GM15510 (cell line): ENCODE data around the gene ATRNL1.

ENCODE experiments used
- POLR2A ChIP-seq: IDR thresholded peaks from 3 replicates; pipeline ENCODE4 v1.6.1; 2011; ENCODE audit warnings: borderline replicate concordance; ENCODE audit not compliant: insufficient read length; ENCODE audit errors: extremely low read depth

ATRNL1 gene

DNA sequence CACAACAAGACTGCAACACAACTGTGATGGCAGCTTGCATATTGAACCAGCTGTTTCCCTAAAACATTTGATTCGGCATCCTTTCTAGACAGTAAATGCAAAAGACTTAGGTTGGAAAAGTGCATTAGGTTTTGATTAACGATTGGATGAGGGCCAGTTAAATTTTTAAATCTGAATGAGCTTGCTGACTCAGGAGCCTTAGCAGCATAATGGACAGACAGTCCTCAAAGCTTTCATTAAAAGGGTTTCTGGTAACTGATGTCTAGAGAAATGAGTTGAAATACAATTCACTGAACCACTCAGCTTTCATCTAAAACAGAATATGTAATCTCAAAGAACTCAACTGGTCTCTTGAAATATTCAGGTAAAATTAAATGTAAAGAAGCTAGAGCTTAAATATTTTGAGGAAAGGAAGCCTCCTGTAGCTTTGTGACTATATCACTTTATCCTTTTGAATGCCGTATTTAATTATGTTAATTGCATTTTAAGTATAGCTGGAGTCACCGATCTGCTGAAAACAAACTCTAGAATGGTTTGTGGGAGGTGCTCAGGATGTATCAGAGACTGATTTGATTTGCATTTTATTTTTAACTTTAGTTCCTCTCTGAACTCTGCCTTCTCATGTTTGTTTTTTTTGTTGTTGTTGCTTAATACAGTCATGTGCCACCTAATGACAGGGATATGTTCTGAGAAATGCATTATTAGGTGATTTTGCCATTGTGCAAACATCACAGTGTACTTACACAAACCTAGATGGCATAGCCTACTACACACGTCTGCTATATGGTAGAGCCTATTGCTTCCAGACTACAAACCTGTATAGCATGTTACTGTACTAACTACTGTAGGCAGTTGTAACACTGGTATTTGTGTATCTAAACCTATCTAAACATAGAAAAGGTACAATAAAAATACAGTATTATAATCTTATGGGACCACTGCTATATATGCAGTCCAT, 29.2 kb upstream of the ATRNL1 start:
- TF ChIP-seq POLR2A: no peak

DNA sequence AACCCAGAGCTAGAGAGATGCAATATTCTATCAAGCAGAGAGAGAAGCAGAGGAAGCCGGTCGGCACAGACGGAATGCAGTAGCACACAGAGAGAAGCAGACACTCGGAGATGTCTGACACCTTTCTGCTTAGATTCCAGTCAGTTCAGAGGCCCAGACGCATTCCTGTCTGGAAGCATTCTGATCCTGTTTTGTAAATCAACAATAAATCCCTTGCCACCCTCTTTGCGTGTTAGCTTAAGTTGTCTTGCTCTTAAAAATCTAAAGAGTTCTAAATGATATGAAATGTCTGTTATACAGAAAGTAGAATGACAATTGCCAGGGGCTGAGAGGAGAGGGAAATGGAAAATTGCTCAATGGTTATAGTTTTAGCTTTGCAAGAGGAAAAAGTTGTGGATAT, 27.4 kb upstream of the ATRNL1 start:
- TF ChIP-seq POLR2A: no peak

DNA sequence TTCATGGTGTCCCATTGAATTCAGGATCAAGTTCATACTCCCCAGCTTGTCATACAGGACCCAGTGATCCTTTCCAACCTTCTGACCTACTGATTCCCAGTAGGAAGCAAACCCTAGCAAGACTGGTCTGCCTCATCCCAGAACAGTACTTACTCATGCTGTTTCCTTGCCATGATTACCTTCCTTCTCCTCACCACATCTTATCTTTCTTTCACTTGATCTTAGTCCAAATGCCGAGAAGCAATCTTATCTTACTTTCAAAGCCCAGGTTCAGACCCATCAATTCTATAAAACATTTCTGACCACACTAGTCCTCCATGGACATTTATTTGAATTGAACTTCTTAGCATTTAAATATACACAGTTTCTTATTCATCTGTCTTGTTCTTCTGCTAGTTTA, 26.6 kb upstream of the ATRNL1 start:
- TF ChIP-seq POLR2A: no peak

DNA sequence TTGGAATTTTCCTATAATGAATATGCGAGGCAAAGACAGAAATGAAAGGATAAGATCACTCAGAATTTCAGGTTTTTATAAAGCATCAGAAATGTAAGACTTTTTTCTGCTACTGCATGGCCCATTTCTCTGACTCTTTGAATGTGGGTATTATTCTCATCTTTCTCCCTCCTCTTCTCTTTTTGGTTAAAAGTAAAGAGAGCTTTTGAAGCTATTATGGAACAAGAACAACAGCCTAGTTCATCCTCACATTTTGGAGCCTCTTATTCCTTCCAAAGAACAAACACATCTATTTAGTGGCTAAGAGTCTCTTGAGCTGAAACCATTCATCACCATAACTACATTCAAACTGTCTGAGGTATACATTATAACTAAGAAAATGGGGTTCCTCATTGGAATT, 19.4 kb upstream of the ATRNL1 start:
- TF ChIP-seq POLR2A: no peak

DNA sequence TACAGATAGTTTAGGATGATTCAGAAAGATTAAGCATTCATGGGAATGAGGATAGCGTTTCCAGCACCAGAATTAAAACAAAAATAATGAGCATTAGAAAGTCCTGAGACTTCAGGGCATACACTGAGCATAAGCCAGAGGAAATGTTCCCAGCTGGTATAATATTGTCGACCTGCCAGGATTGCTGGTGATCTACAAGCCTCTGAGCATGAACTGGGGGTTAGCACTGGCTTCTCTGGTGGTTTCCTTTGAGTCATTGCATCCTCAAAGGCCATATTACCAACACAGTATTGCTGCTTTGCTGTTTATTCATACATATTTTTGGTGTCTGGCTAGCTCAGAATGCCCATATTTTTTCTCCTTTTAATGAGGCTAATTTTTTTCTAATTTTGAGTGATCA, 10.7 kb upstream of the ATRNL1 start:
- TF ChIP-seq POLR2A: no peak

DNA sequence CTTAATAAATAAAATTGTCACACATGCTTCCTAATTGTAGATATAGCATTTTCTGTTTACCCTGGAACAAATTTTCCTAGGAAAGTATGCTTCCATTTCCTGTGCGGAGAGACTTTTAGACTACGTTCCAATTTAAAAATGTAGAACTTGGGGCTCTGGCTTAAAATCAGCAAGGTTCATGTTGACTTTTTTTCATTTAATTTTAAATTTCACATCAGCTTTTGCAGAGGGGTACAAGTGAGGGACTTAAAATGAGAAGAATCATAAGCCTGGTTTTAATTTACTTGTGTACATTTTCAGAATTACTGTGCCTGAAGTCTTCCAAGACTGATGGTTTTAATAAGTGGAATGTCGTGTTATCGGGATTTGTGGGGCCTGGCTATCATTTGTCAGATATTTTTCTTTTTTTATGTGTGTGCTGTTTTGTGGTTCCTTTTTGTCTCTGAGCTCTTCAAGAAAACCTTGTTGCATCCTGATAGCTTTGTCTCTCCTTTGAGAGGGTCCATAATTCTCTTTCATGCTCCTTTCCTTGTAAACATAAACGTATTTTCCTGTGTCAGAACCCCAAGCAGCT, 8.8 kb upstream of the ATRNL1 start:
- no peak for TF ChIP-seq POLR2A

DNA sequence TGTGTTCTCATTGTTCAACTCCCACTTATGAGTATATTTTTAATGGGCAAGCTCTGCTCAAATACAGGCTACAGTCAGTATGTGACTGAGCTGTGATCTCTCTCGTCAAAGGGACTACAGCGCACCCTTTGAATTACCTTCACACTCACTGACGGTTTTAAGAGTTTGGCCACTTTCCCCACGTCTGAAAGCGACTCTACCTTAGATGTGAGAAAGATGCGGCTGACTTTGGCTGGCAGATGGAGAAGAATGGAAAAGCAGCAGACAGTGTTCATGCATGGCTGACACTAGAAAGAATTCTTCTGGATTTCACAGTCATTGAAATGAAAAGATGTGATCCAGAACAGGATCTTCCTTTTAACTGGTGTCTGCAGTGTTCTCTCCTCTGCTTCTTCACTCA, 2.0 kb upstream of the ATRNL1 start:
- no peak for TF ChIP-seq POLR2A

DNA sequence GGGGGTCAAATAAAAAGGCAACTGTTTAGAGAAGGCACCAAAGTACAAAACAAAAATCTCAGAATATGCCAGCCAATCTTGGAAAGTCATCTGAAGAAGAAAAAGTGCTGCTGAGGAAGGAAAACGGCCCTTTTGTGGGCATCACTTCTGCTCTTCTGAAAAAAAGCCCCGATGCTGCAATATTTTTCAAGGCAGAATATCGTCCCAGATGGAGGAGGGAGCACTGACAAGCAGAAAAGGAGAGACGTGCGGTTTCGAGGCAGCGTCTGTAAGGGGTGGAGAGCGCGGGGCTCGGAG, 959 bp upstream of the ATRNL1 start:
- no peak for TF ChIP-seq POLR2A

DNA sequence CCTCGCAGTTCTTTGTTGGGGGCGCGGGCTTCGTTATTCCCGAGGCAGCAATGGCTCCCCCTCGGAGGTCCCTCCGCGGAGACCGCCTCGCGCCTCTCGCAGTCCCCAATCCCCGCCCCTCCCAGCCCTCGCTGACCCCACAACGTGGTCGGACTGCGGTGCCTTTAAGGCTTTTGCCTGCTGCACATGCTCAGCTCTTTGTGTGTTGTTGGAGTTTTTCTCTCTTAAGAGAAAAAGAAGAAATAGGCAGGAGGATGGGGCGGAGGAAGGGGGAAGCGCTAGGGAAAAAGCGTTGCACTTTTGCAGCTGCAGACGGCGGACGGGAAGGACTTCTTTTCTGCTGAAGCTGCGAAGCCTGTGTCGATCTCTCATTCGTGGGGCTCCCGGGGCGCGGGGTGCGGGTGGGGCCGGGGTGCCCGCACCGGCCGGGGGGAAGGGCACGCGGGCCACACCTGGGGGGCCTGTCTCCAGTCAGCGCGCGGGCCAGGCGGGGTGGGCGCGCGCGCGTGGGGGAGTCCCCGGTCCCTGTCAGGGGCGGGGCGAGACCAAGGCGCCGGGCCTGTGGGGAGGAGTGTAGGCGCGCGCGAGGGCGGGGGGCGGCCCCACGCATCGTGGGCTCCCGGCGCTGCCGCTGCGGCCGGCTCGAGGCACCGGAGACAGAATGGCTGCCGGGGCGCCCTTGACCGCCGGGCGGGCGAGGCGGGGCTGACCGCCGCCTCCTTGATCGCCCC, 445 bp upstream of the ATRNL1 start:
- no peak for TF ChIP-seq POLR2A

DNA sequence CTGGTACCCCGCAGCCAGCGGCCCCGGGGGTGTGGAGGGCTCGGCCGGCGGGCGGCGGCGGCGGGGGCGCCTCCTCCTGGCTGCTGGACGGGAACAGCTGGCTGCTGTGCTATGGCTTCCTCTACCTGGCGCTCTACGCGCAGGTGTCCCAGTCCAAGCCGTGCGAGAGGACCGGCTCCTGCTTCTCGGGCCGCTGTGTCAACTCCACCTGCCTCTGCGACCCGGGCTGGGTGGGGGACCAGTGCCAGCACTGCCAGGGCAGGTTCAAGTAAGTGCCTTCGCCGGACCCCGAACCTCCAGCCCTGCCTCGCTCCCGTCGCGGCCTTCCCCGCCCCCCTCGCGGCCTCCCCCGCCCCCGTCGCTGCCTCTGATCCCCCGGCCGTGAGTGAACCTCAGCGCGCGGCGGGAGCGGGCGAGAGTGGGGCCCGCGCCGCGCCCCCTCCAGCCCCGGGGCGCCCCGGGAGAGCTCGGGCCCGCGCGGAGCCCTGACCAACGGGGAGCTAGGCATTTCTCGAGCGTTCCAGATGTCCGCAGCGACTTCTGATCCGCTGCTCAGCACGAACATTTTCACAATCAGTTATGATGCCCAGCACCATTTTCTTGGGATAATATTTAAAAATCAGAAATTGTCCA, 727 bp downstream of the ATRNL1 start:
- no peak for TF ChIP-seq POLR2A

DNA sequence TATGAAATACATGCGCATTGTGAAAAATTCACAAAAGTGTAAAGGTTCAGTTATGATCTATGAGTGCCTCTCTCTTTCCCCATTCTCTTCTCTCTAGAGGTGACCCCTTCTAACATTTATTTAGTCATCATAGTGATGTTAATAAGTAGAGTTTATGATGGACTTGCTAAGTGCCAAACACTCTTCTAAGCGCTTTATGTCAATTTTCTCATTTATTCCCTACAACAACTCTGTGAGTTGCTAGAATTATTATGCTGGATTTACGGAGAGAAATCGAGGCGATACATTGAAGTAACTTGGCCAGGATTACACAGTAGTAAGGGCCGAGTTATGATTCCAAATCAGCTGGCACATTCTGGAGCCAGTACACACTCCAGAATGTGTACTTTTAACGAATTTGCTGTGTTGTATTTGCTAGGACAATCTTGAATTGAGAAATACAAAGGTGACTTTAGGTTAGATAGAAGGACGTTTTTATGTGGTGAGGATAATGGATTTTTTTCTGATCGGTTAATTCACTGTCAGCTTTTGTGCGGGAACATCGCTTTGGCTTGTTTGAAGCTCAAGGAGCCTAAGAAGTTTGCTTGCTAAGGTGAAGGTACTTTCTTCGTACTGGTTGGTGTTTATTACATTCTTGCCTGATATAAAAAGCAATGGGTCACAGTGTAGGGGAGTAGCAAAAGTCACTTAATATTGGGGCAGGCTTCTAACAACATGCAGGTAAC, 1.4 kb downstream of the ATRNL1 start:
- TF ChIP-seq POLR2A: no peak

DNA sequence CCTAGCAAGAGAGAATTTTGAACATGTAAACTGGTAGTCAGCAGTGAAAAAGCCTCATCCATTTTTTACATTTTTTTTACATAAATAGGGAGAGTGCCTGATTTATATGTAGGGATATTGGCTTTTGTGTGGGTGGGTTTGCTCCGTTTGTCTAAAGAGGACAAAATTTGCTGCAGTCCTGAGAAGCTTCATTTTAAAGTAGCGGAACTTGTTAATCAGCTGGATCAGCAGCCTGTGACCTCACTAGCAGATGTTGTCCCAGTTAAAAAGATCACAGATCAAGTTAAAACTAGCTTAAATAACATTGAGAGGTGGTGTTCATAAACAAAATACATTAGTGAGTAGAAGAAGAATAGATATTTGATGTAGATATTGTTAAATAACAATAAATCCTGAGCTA, 2.6 kb downstream of the ATRNL1 start:
- TF ChIP-seq POLR2A: no peak

DNA sequence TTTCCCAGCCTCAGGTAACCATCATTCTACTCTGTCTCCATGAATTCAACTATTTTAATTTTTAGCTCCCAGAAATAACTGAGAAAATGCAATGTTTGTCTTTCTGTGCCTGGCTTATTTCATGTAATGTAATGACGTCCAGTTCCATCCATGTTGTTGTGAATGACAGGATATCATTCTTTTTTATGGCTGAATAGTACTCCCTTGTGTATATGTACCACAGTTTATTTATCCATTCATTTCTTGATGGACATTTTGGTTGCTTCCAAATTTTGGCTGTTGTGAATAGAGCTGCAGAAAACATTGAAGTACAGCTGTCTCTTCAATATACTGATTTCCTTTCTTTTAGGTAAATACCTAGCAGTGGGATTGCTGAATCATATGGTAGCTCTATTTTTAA, 10.5 kb downstream of the ATRNL1 start:
- no peak for TF ChIP-seq POLR2A

DNA sequence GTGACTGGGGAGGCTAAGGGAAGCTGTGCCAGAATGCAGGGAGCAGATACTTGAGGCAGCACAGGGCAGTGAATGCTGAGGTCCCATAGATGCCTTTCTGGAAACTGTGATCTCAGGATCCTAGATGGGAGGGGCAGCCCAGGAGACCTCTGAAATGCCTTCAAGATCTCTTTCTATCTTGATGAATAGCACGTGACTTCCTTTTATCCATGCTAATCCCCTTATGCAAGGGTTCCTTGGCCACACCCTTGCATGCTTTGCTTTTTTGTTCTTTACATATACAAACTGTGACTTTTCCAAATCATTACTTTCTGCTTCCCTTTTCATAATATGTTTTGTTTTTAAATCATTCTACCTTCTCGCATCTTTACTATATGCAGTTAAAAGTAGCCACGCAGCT, 14.7 kb downstream of the ATRNL1 start:
- TF ChIP-seq POLR2A: no peak

DNA sequence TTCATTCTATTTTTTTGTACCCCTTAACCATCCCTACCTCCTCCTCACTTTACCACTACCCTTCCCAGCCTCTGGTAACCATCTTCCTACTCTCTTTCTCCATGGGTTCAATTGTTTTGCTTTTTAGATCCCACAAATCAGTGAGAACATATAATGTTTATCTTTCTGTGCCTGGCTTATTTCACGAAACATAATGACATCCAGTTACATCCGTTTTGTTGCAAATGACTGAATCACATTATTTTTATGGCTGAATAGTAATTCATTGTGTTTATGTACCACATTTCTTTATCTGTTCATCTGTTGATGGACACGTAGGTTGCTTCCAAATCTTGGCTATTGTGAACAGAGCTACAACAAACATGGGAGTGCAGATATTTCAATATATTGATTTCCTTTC, 24.1 kb downstream of the ATRNL1 start:
- TF ChIP-seq POLR2A: no peak
